CD4-positive, alpha-beta T cell treated with Interleukin-6 for 4 hours (primary cell): ENCODE results near the gene ZNF22.
A peak's percentile ranks its signal among the peaks of the same experiment; 100 is the strongest.

ENCODE experiments used
- DNase-seq: peaks from one replicate; pipeline ENCODE4 v3.0.0-alpha.2; 2020; ENCODE audit warnings: mixed read lengths

Gene ZNF22

DNA sequence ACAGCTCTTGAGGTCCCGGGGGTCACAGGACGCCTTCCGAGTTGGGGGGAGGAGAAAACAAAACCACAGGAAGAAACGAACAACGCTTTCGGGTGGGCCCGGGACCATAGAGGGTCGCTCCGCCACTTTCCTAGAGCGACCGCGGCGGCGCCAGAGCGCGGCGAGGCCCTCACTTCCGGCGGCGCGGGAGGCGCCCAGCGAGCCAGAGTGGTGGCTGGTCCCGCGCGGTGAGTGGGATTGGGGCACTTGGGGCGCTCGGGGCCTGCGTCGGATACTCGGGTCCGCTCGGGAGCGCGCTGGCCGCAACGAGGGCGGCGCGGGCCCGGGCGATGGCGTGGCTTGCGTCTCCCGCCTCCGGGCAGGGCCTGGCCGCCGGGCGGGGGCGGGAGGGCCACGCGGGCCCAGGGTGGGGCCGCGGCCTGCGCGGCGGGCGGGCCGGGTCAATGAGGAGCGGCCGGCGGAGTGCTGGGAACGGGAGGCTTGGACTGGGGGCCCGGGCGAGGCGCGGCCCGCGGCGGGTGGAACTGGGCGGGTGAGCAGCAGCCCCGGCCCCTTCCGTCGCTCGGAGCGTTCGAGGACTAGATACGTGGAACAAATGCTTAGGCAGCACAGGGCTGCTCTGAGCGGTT is at the start of gene ZNF22:
ZNF22 (plus strand) TSS at position 172 of the 629 bp plus-strand sequence. CDS start 2,446 bp downstream, outside the sequence.
- peak; percentile 75 for DNase-seq

DNA sequence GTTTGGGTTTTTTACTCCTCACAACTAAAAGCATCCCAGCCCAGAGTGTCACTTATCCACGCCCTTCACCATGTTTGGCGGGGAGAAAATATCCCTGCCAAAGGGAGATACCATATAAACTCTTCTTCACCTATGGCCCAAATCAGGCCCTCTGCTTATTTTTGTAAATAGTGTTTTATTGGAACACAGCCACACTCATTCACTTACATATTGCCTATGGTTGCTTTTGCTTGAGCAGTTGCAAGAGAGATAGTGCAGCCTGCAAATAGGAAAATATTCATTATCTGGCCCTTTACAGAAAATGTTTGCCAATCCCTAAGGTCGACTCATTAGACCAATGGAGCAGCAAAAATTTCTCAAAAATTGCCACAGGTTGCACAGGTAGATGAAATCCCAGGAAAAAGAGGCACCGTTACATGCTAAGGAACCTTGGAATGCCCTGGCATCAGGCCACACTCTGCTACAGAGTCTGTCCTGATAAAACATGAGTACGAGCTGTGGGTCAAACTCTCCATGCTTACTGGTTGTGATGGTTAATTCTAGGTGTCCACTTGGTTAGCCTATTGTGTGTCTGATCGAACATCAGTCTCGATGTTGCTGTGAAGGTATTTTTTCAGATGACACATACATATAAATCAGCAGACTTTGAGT is 49.0 kb upstream of the ZNF22 start:
- DNase-seq = no peak

DNA sequence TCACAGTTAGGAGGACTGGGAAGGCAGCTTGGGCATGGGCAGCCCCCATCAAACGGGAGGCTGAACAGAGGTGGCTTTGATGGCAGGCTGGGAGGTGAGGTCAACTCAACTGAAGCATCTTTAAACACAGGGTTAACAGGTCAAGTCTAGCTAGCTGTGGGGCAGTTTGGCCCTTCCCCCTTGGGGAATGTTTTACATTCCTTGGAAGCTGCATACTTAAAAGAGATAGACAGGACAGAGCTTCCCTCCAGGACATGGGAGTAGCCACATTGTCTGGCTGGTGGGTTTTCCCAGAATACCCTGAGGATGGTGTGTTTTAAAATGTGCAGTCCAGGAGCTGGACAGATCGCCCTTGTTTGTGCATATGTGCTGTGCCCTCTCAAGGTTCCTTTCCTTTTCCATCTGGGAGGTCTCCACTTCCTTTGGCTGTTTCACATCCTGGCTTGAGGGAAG is 47.9 kb upstream of the ZNF22 start:
- no peak for DNase-seq

DNA sequence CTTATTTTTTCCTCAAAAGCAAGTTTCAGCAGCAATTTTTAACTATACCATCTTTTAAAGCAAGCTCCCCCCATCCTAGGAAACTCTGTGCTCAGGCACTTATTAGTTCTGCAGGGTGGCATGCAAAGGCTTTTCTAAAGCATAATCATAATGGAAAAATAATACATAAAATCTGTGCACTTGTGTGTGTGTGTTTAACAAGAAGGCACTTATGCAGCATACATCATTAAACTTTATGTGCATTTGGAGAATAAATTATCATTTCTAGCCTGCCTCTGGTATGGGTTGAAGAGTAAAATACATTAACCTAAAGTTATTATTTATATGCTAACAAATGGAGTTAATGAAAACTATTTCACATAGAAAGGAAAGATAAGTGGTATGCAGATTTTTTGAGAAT is 46.7 kb upstream of the ZNF22 start:
- no peak for DNase-seq

DNA sequence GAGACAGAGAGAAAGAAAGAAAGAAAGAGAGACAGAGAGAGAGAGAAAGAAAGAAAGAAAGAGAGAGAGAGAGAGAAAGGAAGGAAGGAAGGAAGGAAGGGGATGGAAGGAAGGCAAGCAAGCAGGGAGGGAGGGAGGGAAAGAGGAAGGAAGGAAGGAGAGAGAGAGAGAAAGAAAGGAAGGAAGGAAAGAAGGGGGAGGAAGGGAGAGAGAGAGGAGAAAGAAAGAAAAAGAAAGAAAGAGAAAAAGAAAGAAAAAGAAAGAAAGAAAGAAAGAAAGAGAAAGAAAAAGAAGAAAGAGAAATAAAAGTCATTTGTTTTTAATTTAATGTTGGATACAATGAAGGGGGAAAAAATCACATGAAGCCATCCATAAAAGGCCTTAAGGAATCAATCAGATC is 45.8 kb upstream of the ZNF22 start:
- DNase-seq = no peak

DNA sequence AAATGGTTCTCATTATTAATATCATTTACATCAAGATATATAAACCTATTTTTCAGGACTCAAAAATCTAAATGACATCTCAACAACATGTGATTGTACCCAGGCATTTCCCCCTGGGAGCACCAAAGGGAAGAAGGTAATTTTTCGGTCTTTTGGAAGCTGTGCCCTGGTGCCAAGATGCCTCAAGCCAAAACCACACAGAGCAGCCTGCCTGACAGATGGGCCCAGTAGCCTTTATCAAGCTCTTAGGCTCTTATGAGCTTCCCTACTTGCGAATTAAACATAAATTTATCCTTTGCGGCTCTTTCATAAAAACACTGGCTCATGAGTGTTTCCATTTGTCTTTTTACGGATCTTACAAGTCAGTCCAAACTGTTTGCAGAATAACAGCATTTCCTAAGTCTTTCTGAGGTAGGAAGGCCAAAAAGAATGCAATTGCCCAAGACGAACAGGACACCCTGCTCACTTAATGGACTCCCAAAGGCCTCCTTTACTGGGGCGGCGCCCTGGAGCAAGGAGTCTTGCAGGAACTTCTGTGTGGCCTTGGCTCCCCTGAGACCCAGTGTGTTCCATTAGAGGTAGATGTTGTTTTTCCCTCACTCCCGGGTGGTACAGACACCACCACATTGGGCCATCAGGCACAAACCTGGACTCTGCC is 45.2 kb upstream of the ZNF22 start:
- DNase-seq = no peak

GRCh38 chr10:44956226-44956625 is 44.5 kb upstream of the ZNF22 start:
- no peak for DNase-seq

GRCh38 chr10:44956717-44957706 is 43.7 kb upstream of the ZNF22 start:
- no peak for DNase-seq

GRCh38 chr10:44958196-44958897 is 42.4 kb upstream of the ZNF22 start:
- no peak for DNase-seq

DNA sequence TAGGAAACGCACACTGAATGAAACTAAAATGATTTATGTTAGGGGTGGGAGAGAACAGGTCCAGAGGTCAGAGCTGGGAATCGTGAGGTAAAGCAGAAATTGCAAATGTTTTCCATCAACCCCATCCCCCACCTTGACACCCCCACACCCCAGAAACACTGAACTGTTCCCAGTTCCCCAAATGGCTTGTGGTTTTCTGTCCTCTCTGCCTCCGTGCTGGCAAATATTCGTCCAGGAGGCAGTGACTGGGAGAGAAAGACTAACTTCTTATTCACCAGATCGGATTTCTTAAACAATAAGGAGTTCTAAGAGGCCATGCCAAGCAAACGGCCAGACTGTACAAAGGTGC is 41.9 kb upstream of the ZNF22 start:
- DNase-seq = no peak

GRCh38 chr10:44959247-44960087 is 41.3 kb upstream of the ZNF22 start, which contains the start of gene RASSF4:
RASSF4 (plus strand) TSS chr10:44959802; CDS start chr10:44970203, 10,401 bp downstream.
- peak; percentile 96 for DNase-seq

GRCh38 chr10:44960088-44960460 is 40.6 kb upstream of the ZNF22 start:
- DNase-seq = no peak

DNA sequence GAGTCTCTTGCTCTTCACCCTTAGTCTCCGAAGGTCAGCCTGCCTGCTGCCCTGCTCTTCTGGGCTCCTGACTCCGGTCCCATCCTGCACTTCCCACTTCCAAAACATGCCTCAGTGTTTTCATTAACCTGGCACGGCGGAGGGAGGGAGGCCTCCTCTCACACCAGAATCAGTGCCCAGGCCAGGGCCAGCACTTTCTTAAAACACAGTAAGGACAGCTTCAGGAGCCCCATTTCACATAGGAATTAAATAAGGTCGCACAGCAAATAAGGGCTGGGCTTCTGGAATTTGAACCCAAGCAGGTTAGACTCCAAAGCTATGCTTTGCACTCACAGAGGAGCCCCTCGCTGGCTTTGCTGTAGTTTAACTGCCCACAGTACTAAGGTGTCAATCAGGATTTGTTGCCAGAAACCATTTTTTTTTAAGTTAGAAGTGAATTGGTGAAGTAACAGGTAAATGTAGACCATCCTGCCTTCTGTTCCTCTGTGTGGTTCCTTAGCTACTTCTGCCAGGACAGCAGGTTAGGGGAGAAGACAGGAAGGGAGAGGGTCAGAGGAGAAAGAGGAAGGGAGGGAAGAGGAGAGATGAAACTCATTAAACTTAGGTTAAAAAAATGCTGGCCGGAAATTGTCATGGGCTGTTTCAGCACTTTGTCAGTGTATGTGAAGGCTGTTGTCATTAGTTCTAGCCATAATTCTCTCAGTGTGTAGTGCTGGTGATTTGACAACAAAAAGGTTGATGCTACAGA is 40.1 kb upstream of the ZNF22 start:
- DNase-seq = no peak

DNA sequence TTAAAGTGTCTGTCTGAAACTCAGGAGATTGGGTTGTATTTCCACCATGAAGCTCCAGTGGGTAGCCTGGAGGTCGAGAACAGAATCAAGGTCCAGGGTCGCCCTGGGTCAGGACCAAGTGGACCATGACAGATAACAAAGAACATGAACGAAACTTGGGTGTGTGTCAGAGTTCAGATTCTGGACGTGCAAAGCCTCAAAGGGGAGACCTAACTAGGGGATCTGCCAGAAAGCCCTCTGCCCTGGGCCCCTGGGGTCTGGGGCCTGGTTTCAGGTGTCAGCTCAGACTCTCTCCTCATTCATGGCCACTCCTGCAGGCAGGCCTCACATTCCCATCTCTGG is 39.5 kb upstream of the ZNF22 start:
- DNase-seq = no peak

- no peak for DNase-seq
Measured at GRCh38 chr10:44961931-44962750, 38.6 kb upstream of the ZNF22 start.

- no peak for DNase-seq
Measured at GRCh38 chr10:44962870-44963738, 37.6 kb upstream of the ZNF22 start.

DNA sequence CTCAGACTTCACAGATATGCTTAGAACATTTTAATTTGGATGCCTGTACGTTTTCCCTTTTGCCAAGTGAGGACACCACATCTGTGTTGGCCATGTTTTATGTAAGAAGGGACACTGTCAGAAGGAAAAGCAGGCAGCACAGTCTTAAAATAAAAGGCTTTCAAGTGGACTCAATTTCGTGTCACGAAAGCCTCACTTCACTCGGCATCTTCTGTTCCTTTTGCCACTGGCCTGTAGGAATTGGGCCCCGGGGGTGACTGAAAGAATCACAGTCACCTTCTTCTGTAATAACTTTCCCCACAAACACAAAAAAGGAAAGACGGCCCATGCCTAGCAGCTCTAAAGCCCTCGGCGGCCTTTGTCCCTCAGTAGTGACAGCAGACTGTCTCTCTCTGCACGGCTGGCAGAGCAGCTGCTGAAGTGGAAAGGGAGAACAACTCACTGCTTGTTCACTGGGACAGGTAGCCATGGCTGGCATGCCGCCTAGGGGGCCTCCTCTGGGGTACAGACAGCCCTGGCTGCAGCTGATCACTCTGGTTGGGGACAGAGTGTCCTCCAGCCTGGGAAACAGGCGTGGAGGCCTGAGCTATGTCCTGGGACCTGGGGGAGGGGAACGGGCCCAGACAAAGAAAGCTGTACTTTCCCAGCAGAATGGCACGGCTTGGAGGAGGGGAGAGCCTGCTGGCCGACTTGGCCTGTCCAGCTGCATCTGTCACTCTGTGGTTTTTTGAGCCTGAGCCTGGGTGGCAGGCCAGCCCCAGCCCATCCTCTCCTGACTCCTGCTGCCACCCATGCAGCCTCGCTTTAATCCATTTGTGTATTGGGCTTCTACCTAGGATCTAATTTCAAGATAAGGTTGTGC is 36.7 kb upstream of the ZNF22 start:
- no peak for DNase-seq

DNA sequence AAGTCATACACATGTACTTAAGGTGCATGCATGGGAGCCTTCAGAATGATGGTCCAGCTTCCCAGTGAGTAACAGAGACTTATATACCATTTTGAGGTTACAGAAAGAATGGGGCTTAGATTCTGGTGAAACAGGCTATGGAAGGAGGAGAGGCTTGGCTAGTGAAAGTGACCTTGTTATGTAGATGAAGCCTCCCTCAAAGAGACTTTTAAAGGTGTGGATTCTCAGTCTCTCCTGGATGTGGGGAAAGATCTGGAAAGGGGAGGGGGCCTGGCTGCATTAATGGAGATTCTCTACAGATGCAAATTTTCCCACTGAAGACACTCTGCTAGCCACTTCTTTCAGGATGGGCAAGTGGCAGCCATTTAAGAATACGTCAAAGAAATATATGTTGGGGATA is 35.6 kb upstream of the ZNF22 start:
- DNase-seq = no peak
